Measurements from ENCODE around the gene ARHGEF12.

The ARHGEF12 gene, protein sequence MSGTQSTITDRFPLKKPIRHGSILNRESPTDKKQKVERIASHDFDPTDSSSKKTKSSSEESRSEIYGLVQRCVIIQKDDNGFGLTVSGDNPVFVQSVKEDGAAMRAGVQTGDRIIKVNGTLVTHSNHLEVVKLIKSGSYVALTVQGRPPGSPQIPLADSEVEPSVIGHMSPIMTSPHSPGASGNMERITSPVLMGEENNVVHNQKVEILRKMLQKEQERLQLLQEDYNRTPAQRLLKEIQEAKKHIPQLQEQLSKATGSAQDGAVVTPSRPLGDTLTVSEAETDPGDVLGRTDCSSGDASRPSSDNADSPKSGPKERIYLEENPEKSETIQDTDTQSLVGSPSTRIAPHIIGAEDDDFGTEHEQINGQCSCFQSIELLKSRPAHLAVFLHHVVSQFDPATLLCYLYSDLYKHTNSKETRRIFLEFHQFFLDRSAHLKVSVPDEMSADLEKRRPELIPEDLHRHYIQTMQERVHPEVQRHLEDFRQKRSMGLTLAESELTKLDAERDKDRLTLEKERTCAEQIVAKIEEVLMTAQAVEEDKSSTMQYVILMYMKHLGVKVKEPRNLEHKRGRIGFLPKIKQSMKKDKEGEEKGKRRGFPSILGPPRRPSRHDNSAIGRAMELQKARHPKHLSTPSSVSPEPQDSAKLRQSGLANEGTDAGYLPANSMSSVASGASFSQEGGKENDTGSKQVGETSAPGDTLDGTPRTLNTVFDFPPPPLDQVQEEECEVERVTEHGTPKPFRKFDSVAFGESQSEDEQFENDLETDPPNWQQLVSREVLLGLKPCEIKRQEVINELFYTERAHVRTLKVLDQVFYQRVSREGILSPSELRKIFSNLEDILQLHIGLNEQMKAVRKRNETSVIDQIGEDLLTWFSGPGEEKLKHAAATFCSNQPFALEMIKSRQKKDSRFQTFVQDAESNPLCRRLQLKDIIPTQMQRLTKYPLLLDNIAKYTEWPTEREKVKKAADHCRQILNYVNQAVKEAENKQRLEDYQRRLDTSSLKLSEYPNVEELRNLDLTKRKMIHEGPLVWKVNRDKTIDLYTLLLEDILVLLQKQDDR (N-terminal part only)
- total RNA-seq: 29.6 to 32.3 reads per million in 2 donors

DNA sequence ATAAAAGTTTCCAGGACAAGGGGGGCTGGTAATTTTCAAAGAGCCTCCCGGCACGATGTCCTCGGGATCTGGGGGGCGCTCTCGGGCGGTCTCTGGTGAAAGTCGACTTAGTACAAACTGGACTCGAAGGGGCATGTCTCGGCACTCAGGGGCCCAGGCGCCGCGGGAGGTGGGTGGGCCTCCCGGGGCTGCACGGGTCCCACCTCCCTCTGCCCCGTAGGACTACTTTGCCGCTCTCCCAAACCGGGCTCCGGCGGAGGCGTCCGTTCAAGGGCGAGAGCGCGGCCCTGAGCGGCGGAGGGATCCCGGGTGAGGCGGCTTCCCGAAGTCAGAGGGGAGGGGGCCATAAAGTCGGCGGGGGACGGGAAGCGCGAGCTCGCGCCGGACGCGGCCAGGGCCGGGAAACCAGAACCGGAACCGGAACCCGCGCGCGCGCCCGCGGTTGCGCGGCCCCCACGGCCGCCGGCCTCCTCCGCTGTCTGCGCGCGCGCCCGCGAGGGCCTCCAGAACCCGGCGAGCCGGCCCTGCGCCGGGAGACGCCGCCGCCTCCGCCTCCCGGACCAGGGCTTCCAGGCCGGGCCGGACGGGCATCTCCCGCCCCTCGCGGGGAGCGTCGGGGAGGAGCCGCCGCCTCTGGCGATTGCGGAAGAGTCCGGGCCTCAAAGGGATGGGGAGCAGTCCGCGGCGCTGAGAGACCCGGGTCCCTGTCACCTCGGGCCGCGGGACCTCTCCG is at the start of gene ARHGEF12:
Gene ARHGEF12, plus strand, starts transcription at position 506 of the 733 bp plus-strand sequence. CDS start 831 bp downstream, outside the sequence.
- peak; percentile 23 to 80 (median 52) for DNase-seq

- no peak for DNase-seq
Measured at GRCh38 chr11:120288021-120288420, 48.2 kb upstream of the ARHGEF12 start.

GRCh38 chr11:120289426-120289825 is 46.8 kb upstream of the ARHGEF12 start:
- no peak for DNase-seq

- DNase-seq: no peak
Measured at GRCh38 chr11:120290956-120291355, 45.3 kb upstream of the ARHGEF12 start.

DNA sequence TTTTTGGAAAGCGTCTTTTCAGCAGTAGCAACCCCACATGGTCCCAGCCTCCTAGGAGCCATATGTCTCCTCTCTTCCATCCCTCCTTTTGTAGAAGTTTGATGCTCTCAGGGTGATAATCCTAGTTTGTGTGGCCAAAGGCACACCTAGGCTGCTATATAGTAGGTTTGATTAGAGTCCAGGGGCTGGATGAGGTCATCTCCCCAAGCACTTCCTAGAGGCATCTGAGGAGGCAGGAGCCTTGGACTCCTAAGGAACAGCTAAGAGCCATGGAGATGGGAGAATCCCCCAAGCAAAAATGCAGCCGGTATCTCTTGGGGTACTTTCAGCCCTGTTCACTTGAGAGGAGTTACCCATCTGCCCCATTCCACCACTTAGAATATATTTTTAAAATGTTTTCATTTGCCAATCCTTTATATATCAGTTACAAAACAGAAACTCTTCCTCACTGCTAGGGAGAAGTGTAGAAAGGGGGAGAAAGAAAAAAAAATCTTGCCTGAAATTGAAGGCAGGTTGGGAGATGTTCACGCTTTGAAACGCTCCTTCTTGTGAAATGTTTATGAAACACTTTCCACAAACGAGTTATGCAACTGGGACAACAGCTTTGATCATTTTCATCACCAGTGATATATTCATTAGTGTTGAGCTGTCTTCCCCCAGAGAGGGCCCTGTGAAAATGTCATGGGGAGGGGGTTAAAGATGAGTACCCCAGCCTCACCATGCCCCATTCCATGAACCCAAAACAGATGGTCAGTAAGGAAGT is 43.0 kb upstream of the ARHGEF12 start:
- DNase-seq: no peak

DNA sequence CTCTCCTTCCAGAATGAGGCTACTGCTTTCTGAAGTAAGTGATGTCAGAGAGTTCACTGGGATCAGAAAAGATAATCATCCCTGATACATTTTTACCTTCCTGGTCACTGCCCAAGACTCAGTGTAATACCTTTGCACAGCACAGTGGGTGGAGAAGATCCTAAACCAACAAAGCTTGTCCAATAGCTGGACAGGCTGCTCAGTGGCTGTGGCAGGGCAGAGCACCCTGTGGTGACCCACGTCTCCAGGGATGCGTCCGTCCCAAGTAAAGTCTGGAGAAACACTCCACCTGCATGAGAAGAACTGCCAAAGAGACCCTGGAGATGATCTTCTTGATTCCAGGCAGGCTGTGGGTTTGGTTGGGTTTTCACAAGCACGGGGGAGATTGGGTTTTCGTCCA is 42.1 kb upstream of the ARHGEF12 start:
- DNase-seq: no peak

DNA sequence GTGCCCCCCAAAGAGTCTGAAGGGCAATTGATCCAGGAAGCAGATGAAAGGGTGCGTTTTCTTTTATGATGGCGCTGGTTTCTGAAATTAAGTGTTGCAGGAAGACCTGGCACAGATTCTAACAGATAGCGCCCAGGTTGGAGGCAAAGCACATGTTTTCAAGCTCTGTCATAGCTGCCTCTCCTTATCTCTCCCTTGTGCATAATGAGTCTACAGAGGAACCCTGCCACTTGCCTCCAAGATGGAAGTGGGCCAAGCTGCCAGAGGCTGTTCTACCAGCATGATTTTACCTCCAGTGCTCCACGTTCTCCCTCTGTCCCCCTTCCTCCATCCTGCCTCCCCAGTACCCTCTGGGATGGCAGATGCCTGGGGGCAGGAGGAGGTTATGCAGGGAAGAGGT is 41.1 kb upstream of the ARHGEF12 start:
- no peak for DNase-seq

DNA sequence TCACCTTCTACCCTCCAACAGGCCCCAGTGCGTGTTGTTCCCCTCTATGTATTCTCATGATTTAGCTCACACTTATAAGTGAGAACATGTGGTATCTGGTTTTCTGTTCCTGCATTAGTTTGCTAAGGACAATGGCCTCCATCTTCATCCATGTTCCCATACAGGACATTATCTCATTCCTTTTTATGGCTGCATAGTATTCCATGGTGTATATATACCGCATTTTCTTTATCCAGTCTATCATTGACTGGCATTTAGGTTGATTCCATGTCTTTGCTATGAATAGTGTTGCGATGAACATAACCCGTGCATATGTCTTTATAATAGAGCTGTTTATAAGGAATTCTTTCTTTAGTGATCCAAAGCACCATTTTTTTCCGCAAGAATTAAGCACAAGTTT is 39.7 kb upstream of the ARHGEF12 start:
- no peak for DNase-seq

- no peak for DNase-seq
Measured at GRCh38 chr11:120298461-120298860, 37.8 kb upstream of the ARHGEF12 start.

DNA sequence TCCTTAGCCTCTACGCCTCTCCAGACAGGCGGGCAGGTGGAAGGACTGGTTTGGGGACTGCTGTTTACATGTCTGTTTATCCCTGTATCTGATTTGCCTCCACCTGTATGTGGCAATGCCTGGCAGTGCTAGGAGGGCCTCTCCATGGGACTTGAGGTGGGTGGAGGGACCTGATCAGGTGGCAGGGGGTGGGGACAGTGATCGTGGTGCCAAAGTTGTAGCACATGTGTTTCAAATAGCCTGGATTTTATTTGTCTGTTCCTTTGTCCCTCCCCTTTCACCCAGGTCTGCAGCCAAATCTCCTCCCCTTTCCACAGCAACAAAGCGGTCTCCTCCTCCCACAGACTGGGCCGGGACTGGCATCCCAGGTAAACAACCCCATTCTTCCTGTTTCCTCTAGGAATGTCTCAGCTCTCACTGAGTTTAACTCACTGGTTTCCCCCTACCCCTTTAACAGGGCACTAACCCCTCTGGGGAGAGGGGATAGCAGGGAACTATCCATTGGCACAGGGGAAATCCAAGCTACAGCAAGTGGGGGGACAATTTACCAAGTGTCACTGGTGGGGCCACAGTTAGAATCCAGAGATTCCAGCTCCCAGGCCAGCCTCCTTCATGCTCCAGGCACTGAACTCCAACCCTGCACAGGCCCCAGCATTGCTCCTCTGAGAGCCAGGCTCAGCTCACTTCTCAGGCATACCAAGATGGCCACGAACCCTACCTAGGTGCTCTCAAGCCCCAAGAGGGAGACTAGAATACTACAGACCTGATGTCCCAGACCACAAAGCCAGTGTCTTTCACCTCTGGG is 34.0 kb upstream of the ARHGEF12 start:
- DNase-seq: no peak

GRCh38 chr11:120303004-120303637 is 33.1 kb upstream of the ARHGEF12 start:
- DNase-seq: peak in 2 of 5 experiments; percentile 42 to 57

DNA sequence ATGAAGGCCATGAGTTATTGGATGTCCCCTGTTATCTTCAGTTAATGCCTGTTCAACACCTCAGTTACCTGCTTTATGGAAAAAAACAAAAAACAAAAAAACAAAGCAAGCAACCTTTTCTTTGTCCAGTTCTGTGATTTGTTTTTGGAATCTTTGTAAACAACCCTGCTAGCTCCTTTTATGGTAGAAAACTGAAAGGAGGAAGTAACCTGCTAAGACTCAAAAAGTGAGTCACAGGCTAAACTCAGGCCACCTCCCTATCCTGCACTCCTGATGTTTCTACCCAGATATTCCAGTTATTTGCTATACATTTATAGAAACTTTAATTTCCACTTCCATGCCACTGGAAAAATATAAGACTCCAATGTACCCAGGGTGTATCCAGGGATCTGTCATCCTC is 31.7 kb upstream of the ARHGEF12 start:
- no peak for DNase-seq

- DNase-seq: no peak
Measured at GRCh38 chr11:120305286-120305685, 30.9 kb upstream of the ARHGEF12 start.

- no peak for DNase-seq
Measured at GRCh38 chr11:120306519-120307242, 29.5 kb upstream of the ARHGEF12 start.

DNA sequence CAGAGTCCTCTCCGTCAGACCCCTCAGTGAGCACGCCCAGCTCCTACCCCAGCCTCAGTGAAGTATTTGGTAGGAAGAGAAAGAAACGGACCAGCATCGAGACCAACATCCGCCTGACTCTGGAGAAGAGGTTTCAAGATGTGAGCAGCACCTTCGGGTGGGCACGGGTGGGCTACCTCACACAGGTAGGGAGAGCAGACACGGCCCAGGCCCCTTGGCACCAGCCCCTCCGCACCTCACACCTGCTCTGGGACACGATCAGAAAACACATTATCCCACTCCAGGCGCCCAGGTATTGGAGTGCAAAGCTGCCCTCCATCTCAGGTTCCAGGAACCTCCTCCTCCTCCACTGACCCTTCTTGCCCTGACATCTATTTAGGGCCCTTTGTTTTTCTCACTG is 28.7 kb upstream of the ARHGEF12 start:
- DNase-seq: no peak

DNA sequence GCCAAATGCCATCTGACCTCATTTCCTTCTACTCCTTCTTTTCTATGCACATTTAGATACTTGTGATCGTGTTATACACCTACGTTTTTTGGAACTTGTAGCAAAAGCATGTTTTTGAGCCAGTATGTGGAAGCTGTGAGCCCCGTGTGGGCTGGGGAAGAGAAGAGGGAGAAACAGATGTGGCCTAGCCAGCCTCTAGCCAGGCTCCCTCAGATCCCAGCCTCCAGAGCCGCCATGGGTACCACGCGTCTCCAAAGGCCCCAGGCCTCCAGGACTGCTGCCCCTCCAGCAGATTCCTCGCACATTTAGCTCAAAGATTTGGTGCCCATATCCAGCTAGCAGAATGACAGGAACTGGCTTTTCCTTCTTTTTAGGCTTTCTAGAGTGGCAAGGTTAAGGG is 28.1 kb upstream of the ARHGEF12 start:
- no peak for DNase-seq

GRCh38 chr11:120310870-120311269 is 25.3 kb upstream of the ARHGEF12 start:
- DNase-seq: no peak

- no peak for DNase-seq
Measured at GRCh38 chr11:120314861-120315260, 21.4 kb upstream of the ARHGEF12 start.

GRCh38 chr11:120316880-120317688 is 19.1 kb upstream of the ARHGEF12 start:
- DNase-seq: no peak

Data from T-helper 2 cell (primary cell).